ENCODE results near the gene IL34.

Gene IL34

DNA sequence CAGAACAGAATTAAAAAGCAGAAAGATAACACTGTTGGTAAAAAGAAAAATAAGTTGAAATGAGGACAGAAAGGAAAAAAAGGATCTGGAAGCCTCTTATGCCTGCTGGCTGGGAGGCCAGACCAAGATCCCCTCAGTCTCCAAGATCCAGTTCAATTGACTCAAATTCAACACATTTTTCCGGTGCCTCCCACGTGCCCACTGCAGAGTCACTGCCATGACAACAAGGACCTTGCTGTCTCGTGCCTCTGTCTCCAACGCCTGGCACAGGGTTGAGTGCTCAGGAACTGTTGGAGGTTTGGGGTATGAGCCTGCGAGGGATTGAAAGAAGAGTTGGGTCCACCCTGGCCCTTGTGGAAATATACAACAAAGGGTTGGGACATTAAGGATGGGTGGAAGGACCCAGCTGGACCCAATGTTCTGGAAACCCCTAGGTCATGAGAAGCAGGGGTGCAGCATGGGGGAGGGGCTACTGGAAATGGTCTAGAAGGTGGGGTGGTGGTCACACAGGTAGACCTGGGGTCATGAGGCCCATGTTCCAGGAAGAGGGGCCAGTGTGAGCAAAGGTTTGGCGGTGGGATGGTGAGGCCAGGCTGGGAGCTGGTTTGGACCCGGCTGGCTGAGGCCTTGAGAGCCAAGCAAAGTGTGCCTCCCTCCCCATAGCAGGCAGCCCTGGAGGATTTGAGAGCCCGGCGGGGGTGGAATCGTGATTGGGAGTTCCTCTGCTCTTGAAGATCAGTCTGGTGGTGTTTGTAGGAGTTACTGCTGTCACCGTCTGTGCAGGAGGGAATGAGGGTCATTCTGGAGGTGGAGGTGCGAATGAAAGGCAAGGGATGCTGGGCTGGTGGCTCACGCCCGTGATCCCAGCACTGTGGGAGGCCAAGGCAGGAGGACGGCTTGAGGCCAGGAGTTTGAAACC is 1.3 kb downstream of the IL34 start:
- Histone ChIP-seq H3K4me2 (ENCODE audit: low read length) (no peak overlapping the region), H3K4me3 (ENCODE audit: low read depth, low read length) (no peak overlapping the region), H3K27ac (no peak overlapping the region), H2AFZ (no peak overlapping the region), H3K36me3 (ENCODE audit: control insufficient read depth, insufficient read depth, low read length) (no peaks in the 10 kb centered on the region), H3K79me2 (no peaks in the 10 kb centered on the region), H3K9me3 (ENCODE audit: control insufficient read depth, low read length) (no peaks in the 10 kb centered on the region), H3K27me3 (ENCODE audit: control insufficient read depth, insufficient read depth, low read length) (no peaks in the 10 kb centered on the region), H3K9ac (no peak overlapping the region), H3K4me1 (no peaks in the 10 kb centered on the region)
- TF ChIP-seq, protein P1, sequence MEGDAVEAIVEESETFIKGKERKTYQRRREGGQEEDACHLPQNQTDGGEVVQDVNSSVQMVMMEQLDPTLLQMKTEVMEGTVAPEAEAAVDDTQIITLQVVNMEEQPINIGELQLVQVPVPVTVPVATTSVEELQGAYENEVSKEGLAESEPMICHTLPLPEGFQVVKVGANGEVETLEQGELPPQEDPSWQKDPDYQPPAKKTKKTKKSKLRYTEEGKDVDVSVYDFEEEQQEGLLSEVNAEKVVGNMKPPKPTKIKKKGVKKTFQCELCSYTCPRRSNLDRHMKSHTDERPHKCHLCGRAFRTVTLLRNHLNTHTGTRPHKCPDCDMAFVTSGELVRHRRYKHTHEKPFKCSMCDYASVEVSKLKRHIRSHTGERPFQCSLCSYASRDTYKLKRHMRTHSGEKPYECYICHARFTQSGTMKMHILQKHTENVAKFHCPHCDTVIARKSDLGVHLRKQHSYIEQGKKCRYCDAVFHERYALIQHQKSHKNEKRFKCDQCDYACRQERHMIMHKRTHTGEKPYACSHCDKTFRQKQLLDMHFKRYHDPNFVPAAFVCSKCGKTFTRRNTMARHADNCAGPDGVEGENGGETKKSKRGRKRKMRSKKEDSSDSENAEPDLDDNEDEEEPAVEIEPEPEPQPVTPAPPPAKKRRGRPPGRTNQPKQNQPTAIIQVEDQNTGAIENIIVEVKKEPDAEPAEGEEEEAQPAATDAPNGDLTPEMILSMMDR (IDR thresholded peaks at IDR 0.05), result no peak

DNA sequence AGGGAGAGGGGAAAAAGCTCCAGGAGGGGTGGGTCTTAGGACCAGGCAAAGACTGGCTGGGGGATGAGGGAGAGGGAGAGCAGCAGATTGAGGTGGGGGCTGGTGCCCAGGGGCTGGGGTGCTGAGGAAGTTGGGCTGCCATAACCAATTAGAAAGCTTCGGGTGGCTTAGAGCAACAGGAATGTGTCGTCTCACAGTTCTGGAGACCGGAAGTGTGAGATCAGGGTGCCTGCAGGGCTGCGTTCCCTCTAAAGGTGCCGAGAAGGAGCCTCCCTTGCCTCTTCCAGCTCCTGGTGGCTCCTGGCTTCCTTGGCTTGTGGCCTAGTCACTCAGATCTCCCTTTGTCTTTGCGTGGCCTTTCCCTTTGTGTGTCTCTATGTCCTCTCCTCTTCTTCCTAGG is 2.2 kb downstream of the IL34 start:
- no peaks in the 10 kb centered on the region for H3K4me1 ChIP-seq
- TF ChIP-seq, protein P1 (IDR thresholded peaks at IDR 0.05), result no peak

DNA sequence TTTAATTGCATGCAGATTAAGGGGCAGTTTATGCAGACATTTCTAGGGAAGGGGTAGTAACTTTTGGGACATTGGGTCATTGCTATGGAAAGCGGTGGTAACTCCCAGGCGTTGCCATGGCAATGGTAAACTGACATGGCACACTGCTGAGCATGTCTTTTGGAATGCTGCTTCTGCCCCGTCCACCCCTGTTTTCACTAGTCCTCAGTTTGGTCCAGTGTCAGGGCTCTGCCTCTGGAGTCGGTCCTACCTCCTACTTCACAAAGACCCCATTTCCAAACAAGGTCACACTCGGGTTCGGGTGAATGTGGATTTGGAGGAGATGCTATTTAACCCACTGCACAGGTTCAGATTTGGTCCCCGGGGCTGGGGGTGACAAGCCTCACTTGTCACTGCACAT is 2.9 kb downstream of the IL34 start:
- Histone ChIP-seq H3K4me3 (ENCODE audit: low read depth, low read length) (no peak overlapping the region), H3K9ac (no peak overlapping the region)

More for the DNA sequence above, 2.2 kb downstream of the IL34 start:
- H3K27me3 ChIP-seq (ENCODE audit: control insufficient read depth, insufficient read depth, low read length), result no peaks in the 10 kb centered on the region
- H3K79me2 ChIP-seq, result no peaks in the 10 kb centered on the region
- no peak overlapping the region for H3K4me3 ChIP-seq (ENCODE audit: low read depth, low read length)
- no peaks in the 10 kb centered on the region for H3K36me3 ChIP-seq (ENCODE audit: control insufficient read depth, insufficient read depth, low read length)
- H3K27ac ChIP-seq, result no peak overlapping the region
- H3K9ac ChIP-seq, result no peak overlapping the region
- no peaks in the 10 kb centered on the region for H3K9me3 ChIP-seq (ENCODE audit: control insufficient read depth, low read length)
- no peak overlapping the region for H3K4me2 ChIP-seq (ENCODE audit: low read length)
- H2AFZ ChIP-seq, result no peak overlapping the region

DNA sequence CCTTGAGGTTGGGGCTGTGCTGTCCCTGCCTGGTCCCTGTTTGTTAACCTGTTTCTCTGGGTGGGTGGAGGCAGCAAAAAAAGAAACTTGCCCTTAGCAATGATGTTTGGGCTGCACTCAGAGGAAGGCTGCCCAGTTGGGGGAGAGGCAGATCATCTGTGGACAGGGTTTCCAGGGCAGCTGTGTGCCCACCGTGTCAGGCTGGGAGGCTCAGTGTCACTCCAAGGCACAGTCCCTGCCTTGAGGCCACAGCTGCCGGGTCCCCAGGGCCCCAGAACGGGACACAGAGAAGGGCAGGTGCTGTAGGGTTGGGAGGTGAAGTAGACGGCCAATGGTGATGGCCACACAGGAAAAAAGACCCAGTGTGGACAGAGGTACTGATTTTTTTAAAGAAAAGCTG is 3.9 kb downstream of the IL34 start:
- no peaks in the 10 kb centered on the region for H3K79me2 ChIP-seq
- H3K4me1 ChIP-seq, result no peaks in the 10 kb centered on the region
- H3K27ac ChIP-seq, result no peak overlapping the region
- no peak overlapping the region for H3K4me2 ChIP-seq (ENCODE audit: low read length)
- H3K4me3 ChIP-seq (ENCODE audit: low read depth, low read length), result no peak overlapping the region
- no peaks in the 10 kb centered on the region for H3K27me3 ChIP-seq (ENCODE audit: control insufficient read depth, insufficient read depth, low read length)
- TF ChIP-seq, protein P1 (IDR thresholded peaks at IDR 0.05), result no peak
- no peak overlapping the region for H3K9ac ChIP-seq
- H3K9me3 ChIP-seq (ENCODE audit: control insufficient read depth, low read length), result no peaks in the 10 kb centered on the region
- H2AFZ ChIP-seq, result no peak overlapping the region
- no peaks in the 10 kb centered on the region for H3K36me3 ChIP-seq (ENCODE audit: control insufficient read depth, insufficient read depth, low read length)

More for the DNA sequence above, 2.9 kb downstream of the IL34 start:
- Histone ChIP-seq H3K79me2 (no peaks in the 10 kb centered on the region), H3K4me2 (ENCODE audit: low read length) (no peak overlapping the region), H3K27ac (no peak overlapping the region), H2AFZ (no peak overlapping the region), H3K27me3 (ENCODE audit: control insufficient read depth, insufficient read depth, low read length) (no peaks in the 10 kb centered on the region), H3K9me3 (ENCODE audit: control insufficient read depth, low read length) (no peaks in the 10 kb centered on the region), H3K4me1 (no peaks in the 10 kb centered on the region), H3K36me3 (ENCODE audit: control insufficient read depth, insufficient read depth, low read length) (no peaks in the 10 kb centered on the region)
- TF ChIP-seq, protein P1 (IDR thresholded peaks at IDR 0.05), result no peak

DNA sequence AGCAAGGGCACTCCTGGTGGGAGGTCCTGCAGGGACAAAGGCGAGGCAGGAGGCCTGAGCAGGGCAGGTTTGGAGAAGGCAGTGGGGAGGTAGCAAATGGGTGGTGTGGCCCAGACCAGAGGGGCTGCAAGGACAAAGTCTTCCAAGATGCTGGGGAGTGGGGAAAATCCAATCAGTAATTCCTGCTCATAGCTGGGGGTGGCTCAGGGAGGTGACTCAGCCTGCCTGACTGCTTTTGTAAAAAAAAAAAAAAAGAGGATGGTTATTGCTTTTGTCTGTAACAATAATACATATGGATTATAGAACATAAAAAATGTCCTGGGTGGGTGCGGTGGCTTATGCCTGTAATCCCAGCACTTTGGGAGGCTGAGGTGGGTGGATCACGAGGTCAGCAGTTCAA is 5.2 kb downstream of the IL34 start:
- H3K4me3 ChIP-seq (ENCODE audit: low read depth, low read length), result no peak overlapping the region
- no peak overlapping the region for H3K4me2 ChIP-seq (ENCODE audit: low read length)
- H3K9ac ChIP-seq, result no peak overlapping the region
- H3K4me1 ChIP-seq, result no peaks in the 10 kb centered on the region
- H3K27me3 ChIP-seq (ENCODE audit: control insufficient read depth, insufficient read depth, low read length), result no peaks in the 10 kb centered on the region
- no peaks in the 10 kb centered on the region for H3K79me2 ChIP-seq
- H2AFZ ChIP-seq, result no peak overlapping the region
- no peaks in the 10 kb centered on the region for H3K9me3 ChIP-seq (ENCODE audit: control insufficient read depth, low read length)
- H3K36me3 ChIP-seq (ENCODE audit: control insufficient read depth, insufficient read depth, low read length), result no peaks in the 10 kb centered on the region
- no peak overlapping the region for H3K27ac ChIP-seq
- TF ChIP-seq, protein P1 (IDR thresholded peaks at IDR 0.05), result no peak

Data from parathyroid adenoma (tissue), 2 donors.